NCI-H1930 (cell line): ENCODE measurements around the gene NR6A1.

ENCODE experiments used
- DNase-seq, 2 experiments: peaks; one replicate each; lab custom pipeline; 2025; lab: John Stamatoyannopoulos, UW

Gene NR6A1

GRCh38 chr9:124503713-124504529 lies 267.2 kb downstream of the NR6A1 start:
- DNase-seq = no peak

GRCh38 chr9:124502711-124503702 lies 268.1 kb downstream of the NR6A1 start:
- peak in 1 of 2 experiments; percentile 13 for DNase-seq

GRCh38 chr9:124501771-124502320 lies 269.3 kb downstream of the NR6A1 start:
- no peak for DNase-seq

DNA sequence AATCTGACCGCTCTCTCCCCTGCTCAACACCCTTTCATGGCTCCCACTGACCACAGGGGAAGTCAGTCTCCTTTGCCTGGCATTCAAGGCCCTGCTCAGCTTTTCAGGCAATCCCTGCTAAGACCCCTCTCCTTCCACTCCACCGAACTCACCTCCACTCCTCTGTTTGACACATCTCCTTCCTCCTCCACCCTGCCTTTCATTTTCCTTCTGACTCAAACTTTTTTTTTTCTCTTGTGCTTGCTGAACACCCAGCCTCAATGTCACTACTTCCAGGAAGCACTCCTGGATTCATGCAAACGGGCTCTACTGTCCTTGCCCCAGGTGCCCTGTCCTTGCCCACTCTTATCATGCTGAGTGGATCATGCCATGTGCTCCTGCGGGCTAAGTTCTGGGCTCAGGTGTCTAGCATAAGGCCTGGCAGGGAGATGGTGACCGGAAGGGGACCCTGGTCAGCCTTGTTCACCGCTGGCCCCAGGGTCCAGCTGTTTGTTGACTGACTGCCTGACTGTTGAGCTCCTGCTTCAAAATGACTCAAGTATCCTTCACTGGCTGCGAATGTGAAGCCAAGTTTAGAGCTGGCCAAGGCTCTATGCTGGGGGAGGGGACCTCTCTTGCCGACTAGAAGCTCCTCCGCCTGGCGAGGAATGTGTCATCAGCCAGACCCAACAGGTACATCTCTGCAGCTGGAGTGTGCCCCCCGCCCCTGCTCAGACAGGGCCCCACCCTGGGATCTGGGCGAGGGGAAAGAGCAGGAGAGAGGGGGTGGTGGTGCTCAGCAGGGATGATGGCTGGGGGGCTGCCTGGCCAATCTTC lies 270.1 kb downstream of the NR6A1 start:
- DNase-seq = no peak

- no peak for DNase-seq
Observed at GRCh38 chr9:124500028-124500795, 270.9 kb downstream of the NR6A1 start.

GRCh38 chr9:124499216-124499615 lies 271.9 kb downstream of the NR6A1 start:
- no peak for DNase-seq

- no peak for DNase-seq
Observed at GRCh38 chr9:124498499-124499146, 272.5 kb downstream of the NR6A1 start.

- no peak for DNase-seq
Observed at GRCh38 chr9:124498040-124498439, 273.1 kb downstream of the NR6A1 start.

- no peak for DNase-seq
Observed at GRCh38 chr9:124497441-124497840, 273.7 kb downstream of the NR6A1 start.

DNA sequence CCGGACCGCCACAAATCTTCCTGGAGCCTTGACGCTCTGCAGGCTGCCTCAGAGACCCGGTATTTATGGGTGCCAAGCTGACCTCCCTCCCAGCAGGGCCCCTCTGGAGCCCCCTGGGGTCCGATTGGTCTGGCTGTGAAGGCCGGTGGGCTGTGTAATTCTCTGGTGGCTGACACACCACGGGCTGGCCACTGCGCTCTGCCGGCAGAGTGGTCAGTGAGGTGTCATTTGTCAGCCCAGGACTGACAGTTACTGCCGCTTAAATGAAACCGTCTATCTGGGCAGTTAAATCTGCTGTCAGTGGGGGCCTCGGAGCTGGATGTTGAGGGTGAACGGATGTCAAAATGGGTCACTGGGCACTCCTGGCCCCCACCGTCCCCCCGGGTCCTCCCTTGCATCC lies 274.6 kb downstream of the NR6A1 start:
- no peak for DNase-seq

- DNase-seq = no peak
Observed at GRCh38 chr9:124496075-124496449, 275.0 kb downstream of the NR6A1 start.

- no peak for DNase-seq
Observed at GRCh38 chr9:124495126-124496074, 275.7 kb downstream of the NR6A1 start.

- no peak for DNase-seq
Observed at GRCh38 chr9:124493794-124494479, 277.2 kb downstream of the NR6A1 start.

- DNase-seq = no peak
Observed at GRCh38 chr9:124493218-124493617, 277.9 kb downstream of the NR6A1 start.

- no peak for DNase-seq
Observed at GRCh38 chr9:124492818-124493217, 278.3 kb downstream of the NR6A1 start.

GRCh38 chr9:124491049-124491975 lies 279.8 kb downstream of the NR6A1 start:
- DNase-seq = no peak

DNA sequence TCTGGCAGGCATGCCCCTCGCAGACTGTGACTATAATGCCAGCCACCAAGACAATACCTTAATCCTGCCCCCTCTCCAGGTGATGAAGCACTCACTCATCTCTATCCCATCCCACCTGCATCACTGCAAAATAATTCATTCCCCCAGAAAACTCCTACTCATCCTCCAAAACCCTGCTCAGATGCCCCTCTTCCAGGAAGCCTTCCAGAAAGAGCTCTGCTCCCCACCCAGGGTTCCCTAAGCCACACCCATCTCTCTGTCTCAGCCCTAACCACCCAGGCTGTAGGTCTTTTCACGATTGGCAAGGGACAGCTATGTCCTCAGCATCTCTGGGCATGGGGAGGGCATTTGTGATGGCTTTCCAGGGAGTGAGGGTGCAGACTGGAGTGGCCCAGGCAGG lies 281.1 kb downstream of the NR6A1 start:
- no peak for DNase-seq

- DNase-seq = no peak
Observed at GRCh38 chr9:124489222-124489621, 281.9 kb downstream of the NR6A1 start.
